H1 (cell line): ENCODE measurements around the gene ERGIC3. TPM values are rescaled to one million over a fixed set of nuclear protein-coding genes. Genes with fewer than 3 reads are reported as not detected.

Experiments used
- CTCF ChIA-PET: fragments of 300-600 bp; sonication (Branson Sonifier 250); formaldehyde crosslinking; loops from one replicate; lab custom pipeline; 2021; ENCODE audit not compliant: partially characterized antibody; lab: Charles Lee
- POLR2A ChIA-PET: fragments of 300-600 bp; sonication (Branson Sonifier 250); formaldehyde crosslinking; loops from one replicate; lab custom pipeline; 2021; ENCODE audit warnings: inconsistent platforms; ENCODE audit not compliant: partially characterized antibody; lab: Charles Lee
- DNase-seq, 2 experiments: peaks; one replicate each; pipeline versions ENCODE4 v3.0.0 to v3.0.0-alpha.2; 2010 to 2022; ENCODE audit warnings: low spot score in 2 of 2, low read depth in 1 of 2, mixed read lengths in 1 of 2
- FAIRE-seq: peaks from 2 replicates; lab custom pipeline; 2011; peaks lifted over from hg19 to GRCh38; lab: Jason Lieb, UNC
- H2AFZ ChIP-seq: 2 replicates; pipeline ENCODE4 v1.8.1; 2012; ENCODE audit warnings: low read length, inconsistent platforms
- H2AK5ac ChIP-seq: 2 replicates; pipeline ENCODE4 v1.6.1; 2013; ENCODE audit warnings: low read depth, low read length
- H2BK120ac ChIP-seq: replicated peaks from 2 replicates; pipeline ENCODE3; 2013; ENCODE audit warnings: low read depth, low read length, inconsistent platforms
- H2BK12ac ChIP-seq: 2 replicates; pipeline ENCODE4 v1.6.1; 2013; ENCODE audit warnings: low read depth, low read length
- H2BK15ac ChIP-seq: 2 replicates; pipeline ENCODE4 v1.6.1; 2013; ENCODE audit warnings: low read length
- H2BK20ac ChIP-seq: 2 replicates; pipeline ENCODE4 v1.6.1; 2013; ENCODE audit warnings: low read length
- H2BK5ac ChIP-seq: 2 replicates; pipeline ENCODE4 v1.6.1; 2013; ENCODE audit warnings: low read depth, low read length
- H3K14ac ChIP-seq: 2 replicates; pipeline ENCODE4 v1.6.1; 2013; ENCODE audit warnings: inconsistent platforms; ENCODE audit not compliant: insufficient read length
- H3K18ac ChIP-seq: 2 replicates; pipeline ENCODE4 v1.6.1; 2013; ENCODE audit warnings: low read length; ENCODE audit errors: extremely low read depth
- H3K23ac ChIP-seq: 2 replicates; pipeline ENCODE4 v1.6.1; 2013; ENCODE audit warnings: inconsistent platforms; ENCODE audit not compliant: insufficient read length
- H3K23me2 ChIP-seq: 2 replicates; pipeline ENCODE4 v1.6.1; 2013; ENCODE audit warnings: low read depth, low read length
- H3K27ac ChIP-seq: 2 replicates; pipeline ENCODE4 v1.6.1; 2011; ENCODE audit warnings: low read depth, low read length, inconsistent platforms
- H3K27me3 ChIP-seq, 4 experiments: replicated peaks in 1 of 4; 1 replicate in 1 of 4; 2 replicates in 3 of 4; pipeline versions ENCODE4 v1.6.1 to v1.8.1; 2011 to 2013; ENCODE audit warnings: low read length in 3 of 4, mild to moderate bottlenecking in 3 of 4, inconsistent platforms in 2 of 4, mixed read lengths in 2 of 4, moderate library complexity in 1 of 4; ENCODE audit not compliant: control insufficient read depth in 3 of 4, insufficient read depth in 3 of 4; ENCODE audit errors: extremely low read depth in 1 of 4
- H3K36me3 ChIP-seq, 4 experiments: 2 replicates each; pipeline versions ENCODE4 v1.6.1 to v1.8.1; 2011 to 2013; ENCODE audit warnings: mild to moderate bottlenecking in 4 of 4, low read length in 3 of 4, moderate library complexity in 2 of 4, control low read depth in 1 of 4, inconsistent platforms in 1 of 4; ENCODE audit not compliant: insufficient read depth in 4 of 4, control insufficient read depth in 2 of 4
- H3K4ac ChIP-seq: replicated peaks from 2 replicates; pipeline ENCODE3; 2013; ENCODE audit warnings: low read length, low read depth, mixed read lengths, inconsistent platforms; ENCODE audit not compliant: insufficient read length
- H3K4me1 ChIP-seq, 4 experiments: replicated peaks in 1 of 4; 1 replicate in 1 of 4; 2 replicates in 3 of 4; pipeline versions ENCODE4 v1.6.1 to v1.8.1; 2011 to 2013; ENCODE audit warnings: low read length in 3 of 4, inconsistent platforms in 2 of 4, mixed read lengths in 1 of 4; ENCODE audit not compliant: insufficient read depth in 4 of 4, control insufficient read depth in 3 of 4
- H3K4me2 ChIP-seq, 2 experiments: 2 replicates each; pipeline versions ENCODE4 v1.6.1 to v1.8.1; 2011 to 2013; ENCODE audit warnings: low read depth in 2 of 2, low read length in 2 of 2, control low read depth in 1 of 2, inconsistent platforms in 1 of 2, mild to moderate bottlenecking in 1 of 2; ENCODE audit not compliant: insufficient read depth in 1 of 2
- H3K4me3 ChIP-seq, 4 experiments: fragments of 200-600, 300-600 bp in 1 of 4; sonication (generic), shearing (Covaris generic), sonication (Bioruptor Twin) in 1 of 4; 2 replicates each; pipeline versions ENCODE4 v1.5.1 to v1.8.1; 2011 to 2016; ENCODE audit warnings: low read length in 4 of 4, low read depth in 3 of 4, control low read depth in 2 of 4, inconsistent platforms in 2 of 4, mild to moderate bottlenecking in 2 of 4, mixed read lengths in 1 of 4, moderate library complexity in 1 of 4; ENCODE audit not compliant: insufficient read depth in 2 of 4; ENCODE audit errors: extremely low read depth in 1 of 4
- H3K56ac ChIP-seq: replicated peaks from 2 replicates; pipeline ENCODE3; 2013; ENCODE audit warnings: low read depth, mild to moderate bottlenecking, mixed read lengths, low read length, inconsistent platforms; ENCODE audit not compliant: insufficient read length
- H3K79me1 ChIP-seq: 2 replicates; pipeline ENCODE4 v1.6.1; 2013; ENCODE audit warnings: low read depth, low read length, control low read depth
- H3K79me2 ChIP-seq, 2 experiments: 2 replicates each; pipeline versions ENCODE4 v1.6.1 to v1.8.1; 2012 to 2013; ENCODE audit warnings: low read length in 2 of 2, mild to moderate bottlenecking in 2 of 2, inconsistent platforms in 1 of 2; ENCODE audit not compliant: insufficient read depth in 2 of 2, control insufficient read depth in 1 of 2
- H3K9ac ChIP-seq, 4 experiments: replicated peaks in 1 of 4; 1 replicate in 1 of 4; 2 replicates in 3 of 4; pipeline versions ENCODE4 v1.6.1 to v1.8.1; 2011 to 2013; ENCODE audit warnings: low read depth in 3 of 4, low read length in 3 of 4, control low read depth in 2 of 4, mild to moderate bottlenecking in 2 of 4, moderate library complexity in 2 of 4, inconsistent platforms in 1 of 4; ENCODE audit errors: extremely low read depth in 1 of 4
- H3K9me3 ChIP-seq, 2 experiments: 2 replicates each; pipeline versions ENCODE4 v1.6.1 to v1.8.1; 2012 to 2013; ENCODE audit warnings: mild to moderate bottlenecking in 2 of 2, moderate library complexity in 2 of 2, control low read depth in 1 of 2, inconsistent platforms in 1 of 2, low read depth in 1 of 2, low read length in 1 of 2, mixed read lengths in 1 of 2; ENCODE audit not compliant: insufficient read depth in 2 of 2
- H4K20me1 ChIP-seq, 2 experiments: replicated peaks in 1 of 2; 2 replicates each; pipeline versions ENCODE3 to v1.8.1; 2011 to 2013; ENCODE audit warnings: inconsistent platforms in 2 of 2, low read length in 2 of 2, mild to moderate bottlenecking in 1 of 2; ENCODE audit not compliant: insufficient read depth in 2 of 2, control insufficient read depth in 1 of 2
- H4K5ac ChIP-seq: 2 replicates; pipeline ENCODE4 v1.6.1; 2013; ENCODE audit warnings: low read length, low read depth, mixed read lengths, inconsistent platforms; ENCODE audit not compliant: insufficient read length
- H4K8ac ChIP-seq: 2 replicates; pipeline ENCODE4 v1.8.0; 2013; ENCODE audit warnings: mild to moderate bottlenecking, moderate library complexity, low read length, inconsistent platforms; ENCODE audit not compliant: insufficient read depth; ENCODE audit errors: extremely low read depth
- H4K91ac ChIP-seq: replicated peaks from 2 replicates; pipeline ENCODE3; 2013; ENCODE audit warnings: low read length, mixed read lengths, inconsistent platforms; ENCODE audit not compliant: insufficient read length
- CHD2 ChIP-seq: IDR thresholded peaks from 2 replicates; pipeline ENCODE4 v1.6.1; 2012; ENCODE audit warnings: low read length, improper control_type of control experiment
- CREB1 ChIP-seq: IDR thresholded peaks from 2 replicates; pipeline ENCODE4 v1.6.1; 2012; ENCODE audit warnings: inconsistent platforms
- GABPA ChIP-seq: IDR thresholded peaks from 2 replicates; pipeline ENCODE4 v1.6.1; 2011; ENCODE audit warnings: mild to moderate bottlenecking, low read length, moderate library complexity, borderline replicate concordance; ENCODE audit not compliant: insufficient read depth
- GTF2F1 ChIP-seq: IDR thresholded peaks from 2 replicates; pipeline ENCODE4 v1.6.1; 2012; ENCODE audit warnings: low read depth, low read length, improper control_type of control experiment, borderline replicate concordance
- PHF8 ChIP-seq: fragments of 200-600 bp; sonication (generic); conservative IDR thresholded peaks from 2 replicates; pipeline ENCODE4 v1.7.1; 2012; ENCODE audit warnings: low read depth, mild to moderate bottlenecking, inconsistent platforms, low read length, moderate library complexity
- POLR2A ChIP-seq, 2 experiments: IDR thresholded peaks; 1 replicate in 1 of 2; 2 replicates in 1 of 2; pipeline ENCODE4 v1.6.1; 2011; ENCODE audit warnings: low read depth in 2 of 2, low read length in 2 of 2, mild to moderate bottlenecking in 2 of 2; ENCODE audit errors: control extremely low read depth in 1 of 2
- POLR2AphosphoS5 ChIP-seq: IDR thresholded peaks from 2 replicates; pipeline ENCODE4 v1.6.1; 2011; ENCODE audit warnings: low read depth, low read length
- RFX5 ChIP-seq: IDR thresholded peaks from 2 replicates; pipeline ENCODE4 v1.6.1; 2011; ENCODE audit warnings: low read depth, low read length, improper control_type of control experiment, borderline replicate concordance
- RNF2 ChIP-seq: fragments of 200-900, 300-1000 bp; sonication (generic); IDR thresholded peaks from 2 replicates; pipeline ENCODE4 v1.7.1; 2016; ENCODE audit warnings: borderline replicate concordance, low read depth, mild to moderate bottlenecking, antibody characterized with exemption, low read length; ENCODE audit not compliant: poor library complexity, severe bottlenecking; ENCODE audit errors: missing control alignments
- SP1 ChIP-seq: IDR thresholded peaks from 2 replicates; pipeline ENCODE4 v1.6.1; 2011; ENCODE audit warnings: low read depth, low read length
- SP2 ChIP-seq: IDR thresholded peaks from 2 replicates; pipeline ENCODE4 v1.6.1; 2012; ENCODE audit warnings: mild to moderate bottlenecking, low read length, inconsistent platforms
- TAF1 ChIP-seq: IDR thresholded peaks from 2 replicates; pipeline ENCODE4 v1.6.1; 2011; ENCODE audit warnings: mild to moderate bottlenecking, low read depth, low read length
- TCF12 ChIP-seq: IDR thresholded peaks from 2 replicates; pipeline ENCODE4 v1.6.1; 2011; ENCODE audit warnings: low read depth, mild to moderate bottlenecking, low read length
- WGBS, 2 experiments: shearing (Covaris generic) in 1 of 2; methylation state at CpG; one replicate each; pipeline versions ENCODE4 v1.1.6 to v1.1.7; 2013 to 2015; ENCODE audit warnings: low lambda C conversion rate in 2 of 2, mixed read lengths in 2 of 2, inconsistent platforms in 1 of 2, low coverage in 1 of 2, missing lambda C conversion rate in 1 of 2; ENCODE audit not compliant: insufficient replicate concordance in 2 of 2, insufficient coverage in 1 of 2, insufficient read length in 1 of 2; ENCODE audit errors: extremely low coverage in 1 of 2, missing lambda C conversion rate in 1 of 2; 5-methylcytosine and 5-hydroxymethylcytosine counted together
- polyA plus RNA-seq, 7 experiments: library from polyadenylated mRNA; depleted of rRNA in 3 of 7; stranded (reverse) in 5 of 7; unstranded in 2 of 7; fragments of >200 nt in 5 of 7; fragments of 200-250 nt in 2 of 7; gene quantifications; 1 replicate in 5 of 7; 2 replicates in 1 of 7; 4 replicates in 1 of 7; pipeline versions ENCODE4 v1.2.1 to v1.2.3, GENCODE V29; 2011 to 2013; ENCODE audit warnings: missing spikeins in 2 of 7, mixed read lengths in 2 of 7
- total RNA-seq: library from RNA; stranded (reverse); fragmentation: NEBNext Ultra II Directional; extraction: Animal tissue kit (Norgen Biotek cat#: 25700); gene quantifications from 2 replicates; pipeline ENCODE4 v1.2.1, GENCODE V29; 2021

ERGIC3 gene
- total and polyA plus RNA-seq, 2 of the 8 experiments (the other 6 are each of a cell fraction or from before 2014, with no cell fraction given), result 178 to 341 TPM

- Histone ChIP-seq H3K79me2 (peaks cover 0 to 10% of the 10 kb centered on the region in 2 experiments; a peak in 1 of 4 replicates), H4K8ac (no peak overlapping the region; the same call in 1 of the 2 replicates), H3K14ac (no peak overlapping the region), H2AK5ac (no peak overlapping the region), H3K4me3 (peak overlapping the region; percentile 2 to 54 (median 21); a peak in 4 of 8 replicates), H4K20me1 (no peaks in the 10 kb centered on the region), H3K23ac (no peak overlapping the region), H2BK20ac (no peak overlapping the region), H2BK120ac (no peak overlapping the region), H2BK12ac (no peak overlapping the region), H3K23me2 (peaks cover 11% of the 10 kb centered on the region), H3K4ac (no peak overlapping the region), H3K9ac (peak overlapping the region in 3 of 4 experiments; percentile 49 to 70 (median 56); a peak in 5 of 7 replicates), H3K18ac (no peak overlapping the region), H4K91ac (no peak overlapping the region), H3K56ac (no peak overlapping the region), H3K27me3 (no peaks in the 10 kb centered on the region), H3K79me1 (peaks cover 6% of the 10 kb centered on the region; the same call in 1 of the 2 replicates), H3K4me2 (peak overlapping the region; percentile 73 to 91), H2BK5ac (no peak overlapping the region), H2AFZ (peak overlapping the region; percentile 91), H3K9me3 (no peaks in the 10 kb centered on the region), H2BK15ac (no peak overlapping the region), H3K36me3 (peaks cover 0 to 4% (median 1%) of the 10 kb centered on the region in 4 experiments; a peak in 1 of 8 replicates), H3K27ac (no peak overlapping the region), H4K5ac (peak overlapping the region; percentile 85), H3K4me1 (peaks cover 2 to 6% (median 4%) of the 10 kb centered on the region in 4 experiments; a peak in 5 of 7 replicates)
- DNase-seq (peak in 1 of 2 experiments; percentile 72), FAIRE-seq (peak; percentile 84)
- 26% methylated on average over 11 of the region's 11 CpGs; no CpG with 5 or more reads in 1 of the 2 experiments for WGBS, 2 experiments
- TF ChIP-seq CREB1 (no peak), GTF2F1 (peak; percentile 17; the same call in 1 of the 2 replicates), TAF1 (peak; percentile 53; the same call in 1 of the 2 replicates), GABPA (peak; percentile 21; the same call in 1 of the 2 replicates), RNF2 (no peak), RFX5 (peak; percentile 41; the same call in 1 of the 2 replicates), SP2 (peak; percentile 81), PHF8 (peak; percentile 9; the same call in 1 of the 2 replicates), CHD2 (peak; percentile 90), TCF12 (no peak), POLR2A (IDR thresholded peaks at IDR 0.05; ENCODE audit: control extremely low read depth in 1 of 2, low read depth in 2 of 2, low read length in 2 of 2) (peak in 1 of 2 experiments; percentile 74; a peak in 2 of 3 replicates), POLR2AphosphoS5 (peak; percentile 57; the same call in 1 of the 2 replicates), SP1 (peak; percentile 99)
- ChIA-PET CTCF (interaction anchor here (0.6 to 1.3 kb wide), 2 partner anchors 27 to 445 kb away, joined by 3 read pairs; no protein-coding TSS in a partner anchor), POLR2A (interaction anchor here (0.6 to 3.3 kb wide), 8 partner anchors 9 to 124 kb away, joined by 3 to 21 read pairs (median 4); partner anchors contain the start of genes CEP250 and SPAG4)
Observed at GRCh38 chr20:35539756-35540212, 2.1 kb upstream of the ERGIC3 start.
